GM19395 (cell line): ENCODE data around the gene PTPN9.
"Not testable (repeated sequence)": the region's sequence is repeated elsewhere in the genome, so short reads cannot be mapped to it uniquely, and the experiment has no call there.

Experiments used
- ATAC-seq: cut with Tn5 transposase; IDR thresholded peaks from one replicate; pipeline ENCODE4 v1.9.1; 2021; ENCODE audit warnings: mild to moderate bottlenecking, moderate library complexity; ENCODE audit not compliant: unreplicated experiment

The PTPN9 gene

DNA sequence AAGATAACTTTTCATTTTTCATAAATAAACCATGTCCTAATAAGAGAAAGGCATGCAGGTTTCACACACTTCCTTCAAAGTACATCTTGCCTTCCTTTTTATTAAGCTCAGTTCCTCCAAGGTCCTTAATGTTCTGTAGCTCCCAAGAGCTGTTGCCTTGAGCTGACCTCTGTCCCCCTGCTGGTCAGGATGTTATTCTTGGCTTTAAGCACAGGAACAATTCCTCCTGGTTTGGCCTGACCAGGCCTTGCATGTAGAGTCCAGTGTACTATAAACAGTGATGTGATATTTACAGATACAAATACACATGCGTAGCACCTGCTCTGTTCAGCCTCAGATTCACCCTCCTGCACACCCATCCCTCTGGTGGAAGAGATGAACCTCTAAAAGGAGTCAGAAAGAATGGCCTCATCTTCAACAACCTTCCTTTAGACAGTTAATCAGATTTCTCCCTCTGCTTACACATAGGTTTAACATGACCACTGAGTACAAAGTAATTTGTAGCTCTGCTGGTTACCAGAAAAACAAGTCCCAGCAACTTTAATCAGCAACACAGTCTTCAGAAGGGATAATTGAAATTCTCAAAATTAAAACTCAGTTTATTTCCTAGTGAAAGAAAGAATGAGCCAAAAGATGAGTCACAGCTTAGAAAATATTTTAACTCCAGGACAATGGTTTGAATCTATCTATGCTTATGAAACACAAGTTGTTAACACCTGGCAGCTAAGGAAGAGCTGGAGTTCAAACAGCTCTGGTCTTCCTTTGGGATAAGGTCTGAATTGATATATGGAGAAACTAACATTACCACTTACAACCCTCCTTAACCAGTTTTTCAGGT lies 46.5 kb downstream of the PTPN9 start:
- no peak for ATAC-seq

DNA sequence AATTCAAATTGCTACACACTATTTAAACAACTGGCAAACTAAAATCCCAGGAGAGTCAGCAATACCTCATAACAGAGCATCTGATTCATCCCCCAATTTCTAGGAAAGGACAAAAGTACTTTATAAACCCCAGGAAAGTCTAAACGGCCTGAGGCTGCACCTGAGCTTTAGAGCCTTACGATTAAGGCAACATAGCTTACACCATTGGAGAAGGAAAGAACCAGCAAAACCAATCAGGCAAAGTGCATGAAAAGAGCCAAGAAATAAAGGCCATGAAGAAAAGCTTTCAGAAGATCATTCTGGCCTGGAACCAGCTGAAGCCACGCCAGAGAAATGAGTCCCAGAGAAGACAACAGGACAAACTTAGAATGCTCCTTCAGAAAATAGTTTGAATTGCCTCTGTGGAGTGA lies 48.1 kb downstream of the PTPN9 start:
- ATAC-seq = no peak

DNA sequence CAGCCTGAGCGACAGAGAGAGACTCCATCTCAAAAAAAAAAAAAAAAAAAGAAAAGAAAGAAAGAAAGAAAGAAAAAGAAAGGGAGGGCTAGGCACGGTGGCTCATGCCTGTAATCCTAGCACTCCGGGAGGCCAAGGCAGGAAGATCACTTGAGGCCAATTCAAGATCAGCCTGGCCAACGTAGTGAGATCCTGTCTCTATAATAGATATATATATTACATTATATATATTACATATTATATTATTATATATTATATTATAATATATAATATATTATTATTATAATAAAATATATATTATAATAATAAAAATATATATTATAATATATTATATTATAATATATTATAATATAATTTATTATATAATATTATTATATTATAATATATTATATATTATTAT lies 48.9 kb downstream of the PTPN9 start:
- no peak for ATAC-seq

DNA sequence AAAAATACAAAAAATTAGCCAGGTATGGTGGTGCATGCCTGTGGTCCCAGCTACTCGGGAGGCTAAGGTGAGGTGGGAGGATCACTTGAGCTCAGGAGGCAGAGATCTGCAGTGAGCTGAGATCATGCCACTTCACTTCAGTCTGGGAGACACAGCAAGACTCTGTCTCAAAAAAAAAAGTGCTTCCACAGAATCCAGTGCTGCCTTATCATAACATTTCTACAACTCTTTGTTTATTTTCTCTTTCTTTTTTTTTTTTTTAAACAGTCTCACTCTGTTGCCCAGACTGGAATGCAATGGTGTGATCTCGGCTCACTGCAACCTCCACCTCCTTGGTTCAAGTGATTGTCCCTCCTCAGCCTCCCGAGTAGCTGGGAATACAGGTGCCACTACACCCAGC lies 53.4 kb downstream of the PTPN9 start:
- ATAC-seq = not testable (repeated sequence)

DNA sequence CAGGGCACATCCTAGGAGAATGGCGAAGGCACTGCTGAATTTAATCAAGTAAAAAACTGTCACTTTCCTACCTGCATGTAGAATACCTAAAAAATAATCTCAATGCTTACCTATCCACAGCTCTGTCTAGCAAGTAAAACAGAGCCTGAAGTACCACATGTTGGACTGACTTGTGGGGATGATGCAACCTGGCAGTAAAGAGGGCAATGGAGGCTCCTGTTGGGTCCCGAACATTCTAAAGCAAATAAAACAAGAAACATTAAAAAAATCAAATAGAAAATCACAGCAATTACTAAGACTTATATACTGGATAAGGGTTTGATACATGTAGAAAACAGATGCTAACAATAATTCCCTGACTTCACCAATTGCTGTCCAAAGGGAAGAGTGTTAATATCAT lies 56.1 kb downstream of the PTPN9 start:
- ATAC-seq = no peak

DNA sequence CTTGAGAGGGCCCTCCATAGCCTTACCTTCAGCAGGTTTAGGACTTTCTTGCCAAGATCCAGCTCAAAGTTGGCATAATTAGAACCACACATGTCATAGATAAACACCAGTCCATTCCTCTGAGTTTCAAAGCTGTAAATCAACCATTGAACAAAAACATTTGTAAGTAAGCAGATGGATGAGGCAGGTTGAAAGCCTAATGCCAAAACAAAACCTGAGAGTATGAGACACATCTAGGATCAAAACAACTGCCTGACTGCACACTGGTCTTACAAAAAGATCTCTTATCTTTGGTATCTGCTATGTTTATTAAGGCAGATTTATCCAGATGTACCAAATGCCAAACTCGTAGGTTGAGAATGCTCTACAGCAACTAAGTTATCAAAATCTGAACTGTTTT lies 61.9 kb downstream of the PTPN9 start:
- no peak for ATAC-seq

DNA sequence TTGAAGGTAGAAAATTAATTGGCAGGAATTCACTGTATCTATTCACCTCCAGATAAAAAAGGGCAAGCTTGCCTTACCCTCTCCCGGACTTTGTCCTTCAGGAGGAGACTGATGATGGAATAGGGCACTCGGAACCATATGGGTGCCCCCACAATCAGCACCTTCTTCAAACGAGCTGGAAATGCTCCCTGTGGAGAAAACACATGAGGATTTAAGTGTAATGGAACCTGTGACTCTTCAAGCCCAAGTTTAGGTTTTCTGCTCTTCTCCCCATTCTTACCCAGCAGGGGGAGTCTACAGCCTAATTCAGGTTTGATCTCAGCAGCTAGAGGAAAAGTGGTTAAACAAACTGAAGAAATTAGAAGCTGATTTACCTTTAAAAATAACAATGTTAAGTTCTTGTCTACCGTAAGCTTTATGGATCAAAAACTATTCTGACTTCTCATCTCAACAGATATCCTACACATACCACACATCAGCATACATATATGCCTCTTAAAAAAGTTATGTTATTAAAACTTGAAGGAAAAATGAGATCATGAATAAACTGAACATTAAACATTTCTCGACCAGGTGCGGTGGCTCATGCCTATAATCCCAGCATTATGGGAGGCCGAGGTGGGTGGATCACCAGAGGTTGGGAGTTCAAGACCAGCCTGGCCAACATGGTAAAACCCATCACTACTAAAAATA lies 70.1 kb downstream of the PTPN9 start:
- no peak for ATAC-seq

DNA sequence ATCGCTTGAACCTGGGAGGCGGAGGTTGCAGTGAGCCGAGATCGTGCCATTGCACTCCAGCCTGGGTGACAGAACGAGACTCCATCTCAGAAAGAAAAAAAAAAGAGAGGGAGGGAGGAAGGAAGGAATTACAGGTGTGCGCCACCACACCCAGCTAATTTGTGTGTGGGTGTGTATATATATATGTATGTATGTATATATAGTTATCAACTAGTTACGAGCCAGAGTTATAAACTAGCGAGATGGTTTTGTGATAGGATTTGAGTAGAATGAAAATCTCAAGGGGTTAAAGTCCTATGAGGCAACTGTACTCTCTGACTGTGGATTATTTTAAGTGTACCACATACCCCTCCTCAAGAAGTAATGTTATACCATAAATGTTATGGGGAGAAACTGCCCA lies 76.8 kb downstream of the PTPN9 start:
- no peak for ATAC-seq

DNA sequence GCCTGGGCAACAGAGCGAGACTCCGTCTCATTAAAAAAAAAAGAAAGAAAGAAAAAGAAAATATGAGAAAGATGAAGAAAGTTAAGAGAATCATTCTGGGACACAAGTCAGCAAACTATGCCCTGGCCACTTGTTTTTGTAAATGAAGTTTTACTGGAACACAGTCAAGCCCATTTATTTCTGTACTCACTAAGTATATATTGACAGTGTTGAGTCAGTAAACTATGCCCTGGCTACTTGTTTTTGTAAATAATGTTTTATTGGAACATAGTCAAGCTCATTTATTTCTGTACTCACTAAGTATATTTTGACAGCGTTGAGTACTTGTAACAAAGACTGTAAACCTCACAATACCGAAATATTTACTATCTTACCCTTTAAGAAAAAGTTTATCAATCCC lies 85.4 kb downstream of the PTPN9 start:
- no peak for ATAC-seq

DNA sequence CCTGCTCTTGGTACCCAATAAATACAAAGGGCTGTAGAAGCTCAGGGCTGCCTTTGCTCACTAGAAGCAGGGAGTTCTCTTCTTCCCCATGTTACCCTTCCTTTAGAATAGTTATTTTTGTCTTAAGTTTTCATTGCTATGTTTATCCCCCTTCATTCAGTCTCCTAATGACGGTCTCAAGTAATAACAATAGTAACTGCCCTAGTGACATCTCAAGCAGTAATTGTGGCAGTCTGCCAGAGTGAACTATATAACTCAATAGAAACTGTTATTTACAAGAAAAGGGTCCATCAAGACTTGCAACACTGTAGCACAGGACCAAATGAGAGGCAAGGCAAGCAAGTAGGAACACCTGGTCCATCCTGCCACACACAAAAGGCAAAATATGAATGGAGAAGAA lies 95.2 kb downstream of the PTPN9 start:
- no peak for ATAC-seq

DNA sequence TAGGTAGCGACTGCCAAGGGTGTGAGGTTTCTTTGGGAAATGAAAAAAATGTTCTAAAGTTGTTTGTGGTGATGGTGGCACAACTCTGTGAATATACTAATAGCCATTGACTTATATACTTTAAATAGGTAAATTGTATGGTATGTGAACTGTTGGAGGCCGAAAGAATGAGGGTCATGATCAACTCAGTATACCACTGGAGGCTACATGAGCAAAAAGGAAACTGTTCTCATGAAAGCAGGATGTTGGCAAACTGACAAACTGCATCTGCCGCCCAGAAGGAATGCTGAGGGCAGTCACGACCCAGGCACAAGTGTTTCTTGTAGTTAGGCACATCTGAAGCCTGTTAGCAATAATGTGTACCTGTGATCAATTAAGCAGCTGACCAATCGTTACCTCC lies 95.6 kb downstream of the PTPN9 start:
- not testable (repeated sequence) for ATAC-seq

DNA sequence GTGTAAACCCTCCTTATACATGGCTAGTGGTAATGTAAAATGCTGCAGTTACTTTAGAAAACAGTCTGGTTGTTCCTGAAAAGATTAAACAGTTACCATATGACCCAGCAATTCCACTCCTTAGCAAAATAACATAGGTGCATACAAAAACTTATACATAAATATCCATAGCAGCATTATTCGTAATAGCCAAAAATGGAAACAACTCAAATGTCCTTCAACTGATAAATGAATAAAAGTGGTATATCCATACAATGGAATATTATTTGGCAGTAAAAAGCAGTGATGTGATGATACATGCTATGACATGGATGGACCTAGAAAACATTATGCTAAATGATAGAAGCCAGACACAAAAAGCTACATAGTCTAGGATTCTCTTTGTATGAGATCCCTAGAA lies 96.0 kb downstream of the PTPN9 start:
- ATAC-seq = no peak

DNA sequence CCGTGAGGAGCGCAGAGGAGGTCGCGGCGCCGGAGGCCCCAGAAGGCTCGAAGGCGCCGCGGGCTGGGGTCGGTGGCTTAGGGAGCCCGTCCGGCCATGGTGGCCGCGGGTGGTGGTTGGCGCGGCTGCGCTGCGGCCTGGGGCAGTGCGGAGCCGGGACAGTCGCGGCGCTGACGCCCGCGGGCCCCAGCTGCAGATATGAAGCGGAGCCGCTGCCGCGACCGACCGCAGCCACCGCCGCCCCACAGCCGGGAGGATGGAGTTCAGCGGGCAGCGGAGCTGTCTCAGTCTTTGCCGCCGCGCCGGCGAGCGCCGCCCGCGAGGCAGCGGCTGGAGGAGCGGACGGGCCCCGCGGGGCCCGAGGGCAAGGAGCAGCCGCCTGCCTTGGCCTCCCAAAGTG lies 98.7 kb downstream of the PTPN9 start:
- not testable (repeated sequence) for ATAC-seq

DNA sequence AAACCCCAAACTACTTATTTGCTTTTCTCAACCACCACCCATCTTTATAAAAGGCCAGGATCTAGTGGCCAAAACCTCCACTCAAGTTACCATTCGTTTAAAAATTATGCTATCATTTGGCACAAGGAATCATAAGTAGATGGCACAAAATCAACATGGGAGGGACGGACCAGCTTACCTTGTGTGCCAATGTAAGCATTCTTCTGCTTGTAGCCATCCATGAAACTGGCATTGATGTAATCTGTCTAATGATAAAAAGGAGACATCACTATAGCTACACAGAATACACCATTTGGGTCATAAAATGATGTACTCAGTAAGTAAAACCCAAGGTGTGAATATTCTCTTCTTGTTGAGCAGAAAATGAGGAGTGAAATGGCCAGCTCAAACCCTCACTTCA lies 99.4 kb downstream of the PTPN9 start:
- no peak for ATAC-seq

DNA sequence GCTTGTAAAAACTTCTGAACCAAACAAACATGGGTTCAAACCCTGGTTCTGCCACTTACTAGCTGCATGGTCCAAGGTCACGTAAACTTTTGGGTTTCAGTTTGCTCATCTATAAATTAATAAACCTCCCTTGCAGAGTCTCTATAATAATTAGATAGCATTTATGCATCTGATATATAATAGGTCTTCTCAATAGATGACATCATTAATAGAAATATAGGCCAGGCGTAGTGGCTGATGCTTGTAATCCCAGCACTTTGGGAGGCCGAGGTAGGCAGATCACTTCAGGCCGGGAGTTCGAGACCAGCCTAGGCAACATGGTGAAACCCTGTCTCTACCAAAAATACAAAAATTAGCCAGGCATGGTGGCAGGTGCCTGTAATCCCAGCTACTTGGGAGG lies 102.0 kb downstream of the PTPN9 start:
- not testable (repeated sequence) for ATAC-seq

DNA sequence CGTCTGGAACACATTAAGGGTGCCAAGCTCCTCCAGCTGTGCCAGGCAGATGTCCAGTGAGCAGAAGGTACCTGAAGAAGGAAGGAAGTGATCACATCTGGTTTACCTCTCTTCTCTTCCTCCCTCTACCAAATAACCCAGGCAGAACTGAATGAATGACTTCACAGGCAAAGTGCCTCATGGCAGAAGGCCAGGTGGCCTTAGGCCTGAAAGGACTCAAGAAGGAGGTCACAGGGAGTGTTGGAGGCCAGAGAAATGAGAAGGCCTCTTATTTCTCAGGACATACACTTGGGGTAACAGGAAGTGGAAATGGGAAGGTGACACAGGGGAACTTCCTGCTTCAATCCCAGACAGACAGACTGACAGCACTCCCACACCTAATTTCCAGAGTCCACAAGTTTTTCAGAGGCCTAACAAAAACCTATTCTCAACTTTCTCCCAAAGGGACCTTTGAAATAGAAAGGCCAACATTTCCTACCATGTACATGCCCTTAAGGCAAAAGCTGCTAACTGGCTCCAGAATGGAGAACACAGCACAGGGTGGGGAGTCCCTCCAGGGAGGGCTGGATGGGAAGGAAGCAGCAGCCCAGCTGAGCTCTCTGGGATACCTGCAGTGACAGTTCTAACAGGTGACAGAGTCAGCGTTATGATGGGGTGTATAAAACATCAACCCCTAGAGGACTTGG lies 110.1 kb downstream of the PTPN9 start:
- no peak for ATAC-seq

DNA sequence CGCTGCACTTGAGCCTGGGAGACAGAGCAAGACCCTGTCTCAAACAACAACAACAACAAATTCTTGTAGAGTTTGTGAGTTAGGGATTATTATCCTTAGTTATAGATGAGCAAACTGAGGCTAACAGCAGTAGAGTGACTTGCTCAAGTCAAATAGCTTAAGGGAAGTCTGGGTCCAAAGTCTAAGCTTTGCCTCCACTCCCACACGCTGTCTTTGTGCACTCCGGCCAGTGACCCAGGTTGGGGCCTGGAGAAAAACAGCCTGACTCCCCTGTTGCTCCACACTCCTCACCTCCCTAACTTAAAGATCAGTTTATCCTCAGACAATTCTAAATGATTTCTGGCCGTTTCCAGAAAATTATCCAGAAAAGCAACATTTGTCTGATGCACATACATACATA lies 118.5 kb downstream of the PTPN9 start:
- no peak for ATAC-seq

DNA sequence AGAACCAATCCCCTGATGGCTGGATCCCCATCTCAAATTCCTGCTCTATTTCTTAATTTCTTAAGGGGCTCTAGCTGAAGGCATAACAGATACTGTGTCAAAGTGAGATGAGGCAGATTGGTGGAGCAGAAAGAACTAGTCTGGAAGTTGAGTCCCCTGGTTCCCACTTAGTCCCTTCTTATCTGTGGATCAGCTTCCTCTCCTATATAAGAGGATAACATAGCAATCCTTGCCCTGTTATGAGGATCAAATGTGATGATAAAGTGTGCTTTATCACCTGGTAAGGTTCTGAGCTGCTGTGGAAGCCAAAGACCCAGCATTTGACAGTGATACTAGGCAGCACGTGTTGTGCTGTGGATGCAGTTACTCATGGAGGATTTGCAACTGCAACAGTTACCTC lies 119.5 kb downstream of the PTPN9 start:
- no peak for ATAC-seq

DNA sequence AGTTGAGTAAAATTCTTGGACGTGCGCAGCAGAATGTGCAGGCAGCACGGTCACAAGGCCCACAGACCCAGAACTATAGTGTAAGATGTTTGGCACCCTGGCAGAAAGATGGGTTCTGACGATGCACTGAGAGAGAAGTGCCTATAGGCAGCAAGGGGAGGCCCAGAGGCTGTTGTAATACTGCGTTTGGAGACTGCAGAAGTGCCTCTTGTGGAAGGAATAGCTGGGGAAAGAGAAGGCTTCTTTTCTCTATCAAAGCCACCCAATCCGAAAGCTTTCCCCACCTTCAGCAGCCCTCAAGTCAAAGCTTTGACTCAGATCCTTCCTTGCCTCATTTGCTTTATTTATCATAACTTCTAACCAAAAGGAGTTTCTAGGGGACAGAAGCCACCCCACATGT lies 122.4 kb downstream of the PTPN9 start:
- ATAC-seq = no peak

DNA sequence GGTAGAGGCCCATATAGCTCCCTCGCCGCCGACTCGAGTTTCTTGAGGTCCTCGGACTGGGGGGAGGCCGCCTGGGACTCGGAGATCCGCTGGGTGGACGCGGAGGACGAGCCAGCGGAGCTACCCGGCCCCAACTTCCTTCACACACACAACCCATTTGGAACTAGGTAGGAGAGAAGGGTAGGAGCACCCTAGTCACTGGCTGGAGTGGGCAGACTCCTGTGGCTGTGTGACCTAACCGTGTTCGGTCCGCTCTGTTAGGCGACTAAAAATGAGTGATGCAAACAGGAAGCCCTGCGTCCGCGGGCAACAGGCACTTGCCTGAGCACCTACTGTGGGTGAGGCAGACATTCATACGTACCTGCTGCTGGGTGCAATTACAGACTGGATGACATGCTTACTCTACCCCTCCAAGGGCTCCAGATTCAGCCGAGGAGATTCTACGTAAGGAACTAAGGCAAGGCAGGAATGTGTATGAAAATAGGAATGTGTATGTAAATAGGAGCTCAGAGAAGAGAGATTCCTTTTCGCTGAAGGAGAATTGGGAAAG lies 123.1 kb downstream of the PTPN9 start:
- no peak for ATAC-seq

DNA sequence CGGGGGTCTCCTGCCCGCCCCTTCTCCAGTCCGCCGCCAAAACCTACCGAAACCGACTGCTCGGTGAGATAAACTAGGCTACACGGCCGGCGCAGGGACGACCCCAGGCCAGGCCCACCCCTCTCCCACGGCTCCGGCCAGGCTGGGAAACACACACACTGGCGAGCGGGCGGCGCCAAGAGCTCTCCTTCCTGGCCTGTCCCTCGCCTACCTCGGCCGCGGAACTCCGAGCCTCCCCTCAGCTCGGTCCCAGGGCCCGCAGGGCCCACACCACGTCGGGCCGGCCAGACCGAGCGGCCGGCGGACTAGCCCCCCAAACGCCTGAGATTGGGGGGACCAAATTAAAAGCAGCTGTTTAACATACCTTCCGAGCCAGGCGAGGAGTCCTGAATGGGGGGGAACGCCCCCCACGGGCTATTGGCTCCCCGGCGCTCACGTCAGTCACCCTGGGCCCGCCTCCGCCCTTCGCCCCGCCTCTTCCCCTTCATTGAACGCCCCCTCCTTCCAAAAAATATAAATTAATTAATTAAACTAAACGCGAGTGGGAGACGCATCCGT lies 123.6 kb downstream of the PTPN9 start:
- ATAC-seq = no peak
